ENCODE data around the gene TMEM42. TPM values are rescaled to one million over a fixed set of nuclear protein-coding genes. Genes with fewer than 3 reads are reported as not detected.

TMEM42 gene
- total RNA-seq, 1 experiment from 2014 or later: 11.8 TPM

DNA sequence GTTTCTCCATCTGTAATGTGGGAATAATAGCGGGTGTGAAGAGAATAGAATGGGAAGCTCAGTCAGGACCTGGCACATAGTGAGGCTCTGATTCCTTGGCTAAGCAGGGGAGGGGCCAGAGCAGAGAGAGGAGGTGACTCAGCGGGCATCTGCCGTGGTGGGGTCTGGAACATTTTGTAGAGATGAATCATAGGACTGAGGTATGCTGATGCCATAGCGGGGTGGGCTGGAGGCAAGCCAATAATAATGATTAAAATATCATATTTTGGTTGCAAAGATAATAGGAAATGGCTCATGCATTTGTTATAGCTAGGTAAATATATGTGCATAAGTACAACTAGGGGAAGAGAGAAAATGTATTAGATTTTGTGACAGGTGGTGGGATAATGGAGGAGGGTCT, 23.9 kb downstream of the TMEM42 start:
- no peak overlapping the region for H2BK15ac ChIP-seq (ENCODE audit: low read depth, low read length)
- H3K79me2 ChIP-seq (ENCODE audit: insufficient read depth, low read length): no peaks in the 10 kb centered on the region
- Mint-ChIP-seq H3K27me3 (ENCODE audit: low read depth) (no peaks in the 10 kb centered on the region; the same call in 1 of the 2 replicates), H3K9me3 (peaks cover 2 to 4% of the 10 kb centered on the region in 2 experiments; a peak in 3 of 5 replicates), H3K4me3 (no peak overlapping the region), H3K4me1 (peaks cover 14 to 20% of the 10 kb centered on the region in 2 experiments), H3K27ac (no peak overlapping the region), H3K36me3 (ENCODE audit: insufficient read depth in 1 of 3, low read depth in 3 of 3) (peaks cover 0 to 2% (median 0%) of the 10 kb centered on the region in 3 experiments; a peak in 1 of 7 replicates)
- no peak overlapping the region for H3K23ac ChIP-seq (ENCODE audit: insufficient read length, low read depth, low read length)
- no peak for TF ChIP-seq CTCF (conservative IDR thresholded peaks at IDR 0.05)
- DNase-seq: no peak
- H3K4ac ChIP-seq (ENCODE audit: low read depth, low read length): no peak overlapping the region
- no peak overlapping the region for H3K14ac ChIP-seq (ENCODE audit: insufficient read depth, low read length)
- H2BK120ac ChIP-seq (ENCODE audit: low read depth, low read length, poor library complexity, severe bottlenecking): no peak overlapping the region
- no peak overlapping the region for H3K27ac ChIP-seq (ENCODE audit: insufficient read length, low read depth, low read length)
- H4K91ac ChIP-seq (ENCODE audit: insufficient read length, low read depth, low read length): no peak overlapping the region
- H2BK5ac ChIP-seq (ENCODE audit: insufficient read length, low read length): no peak overlapping the region
- H3K4me1 ChIP-seq (ENCODE audit: insufficient read depth, low read length): peaks cover 9% of the 10 kb centered on the region; the same call in 1 of the 2 replicates
- H3K79me1 ChIP-seq (ENCODE audit: insufficient read depth, low read depth, low read length, poor library complexity, severe bottlenecking): no peaks in the 10 kb centered on the region
- H3K23me2 ChIP-seq (ENCODE audit: insufficient read length, low read depth, low read length, poor library complexity, severe bottlenecking): no peaks in the 10 kb centered on the region
- no peak overlapping the region for H3T11ph ChIP-seq (ENCODE audit: low read length)
- no peak overlapping the region for H3K18ac ChIP-seq (ENCODE audit: insufficient read length, low read depth, low read length)
- no peaks in the 10 kb centered on the region for H4K20me1 ChIP-seq (ENCODE audit: control insufficient read depth, insufficient read depth, insufficient read length)
- H3K9ac ChIP-seq (ENCODE audit: extremely low read depth, insufficient read length, low read length): no peak overlapping the region
- no peak overlapping the region for H3K56ac ChIP-seq (ENCODE audit: insufficient read length, low read depth, low read length)
- no peak overlapping the region for H2BK12ac ChIP-seq (ENCODE audit: insufficient read length, low read depth, low read length)
- H3K27me3 ChIP-seq (ENCODE audit: insufficient read depth, low read length): no peaks in the 10 kb centered on the region; the same call in 1 of the 2 replicates
- H3K9me3 ChIP-seq (ENCODE audit: control insufficient read depth, low read depth, low read length): no peaks in the 10 kb centered on the region
- H2AFZ ChIP-seq (ENCODE audit: low read length): no peak overlapping the region
- no peak overlapping the region for H2AK5ac ChIP-seq (ENCODE audit: insufficient read length, low read length)
- H2BK20ac ChIP-seq (ENCODE audit: low read depth, low read length, poor library complexity, severe bottlenecking): no peak overlapping the region
- no peak overlapping the region for H4K5ac ChIP-seq (ENCODE audit: insufficient read length, low read depth, low read length)
- H3K4me2 ChIP-seq (ENCODE audit: insufficient read depth, insufficient read length, low read length): no peak overlapping the region
- H4K8ac ChIP-seq (replicated peaks; ENCODE audit: insufficient read length, low read depth, low read length): no peak overlapping the region
- WGBS (ENCODE audit: extremely low coverage, insufficient read length, low lambda C conversion rate): no CpG with 5 or more reads among the region's 4 CpGs
